H4 (cell line): ENCODE results near the gene FKBP5. TPM values are rescaled to one million over a fixed set of nuclear protein-coding genes. Genes with fewer than 3 reads are reported as not detected.
"Not testable (repeated sequence)": the region's sequence is repeated elsewhere in the genome, so short reads cannot be mapped to it uniquely, and the experiment has no call there.

Experiments
- DNase-seq: peaks from one replicate; pipeline ENCODE4 v3.0.0-alpha.2; 2015; ENCODE audit warnings: low spot score
- total RNA-seq: library from RNA; depleted of rRNA; stranded (reverse); fragments of >200 nt; shearing (Covaris generic); gene quantifications from 2 replicates; pipeline ENCODE4 v1.2.3, GENCODE V29; 2014

FKBP5 gene
- total RNA-seq, 1 experiment from 2014 or later = 3.4 TPM

GRCh38 chr6:35613762-35614161 lies 75.0 kb downstream of the FKBP5 start:
- no peak for DNase-seq

GRCh38 chr6:35611240-35611639 lies 77.5 kb downstream of the FKBP5 start:
- no peak for DNase-seq

- no peak for DNase-seq
These were observed 77.9 kb downstream of the FKBP5 start for GRCh38 chr6:35610830-35611229.

- DNase-seq = no peak
These were observed 79.1 kb downstream of the FKBP5 start for GRCh38 chr6:35609588-35609987.

GRCh38 chr6:35607517-35608233 lies 81.0 kb downstream of the FKBP5 start:
- DNase-seq = no peak

GRCh38 chr6:35605600-35605999 lies 83.1 kb downstream of the FKBP5 start:
- no peak for DNase-seq

- no peak for DNase-seq
These were observed 85.2 kb downstream of the FKBP5 start for GRCh38 chr6:35603326-35604202.

GRCh38 chr6:35602133-35602946 lies 86.4 kb downstream of the FKBP5 start:
- DNase-seq = no peak

GRCh38 chr6:35601331-35602132 lies 87.2 kb downstream of the FKBP5 start:
- peak; percentile 81 for DNase-seq

- DNase-seq = no peak
These were observed 88.0 kb downstream of the FKBP5 start for GRCh38 chr6:35600659-35601125.

GRCh38 chr6:35599761-35600658 lies 88.7 kb downstream of the FKBP5 start:
- no peak for DNase-seq

GRCh38 chr6:35598621-35599020 lies 90.1 kb downstream of the FKBP5 start:
- DNase-seq = not testable (repeated sequence)

GRCh38 chr6:35596448-35597442 lies 92.0 kb downstream of the FKBP5 start:
- DNase-seq = peak; percentile 51

- DNase-seq = no peak
These were observed 94.1 kb downstream of the FKBP5 start for GRCh38 chr6:35594503-35595186.

GRCh38 chr6:35592178-35592577 lies 96.5 kb downstream of the FKBP5 start:
- no peak for DNase-seq

- DNase-seq = no peak
These were observed 98.1 kb downstream of the FKBP5 start for GRCh38 chr6:35590622-35591066.

GRCh38 chr6:35589904-35590303 lies 98.8 kb downstream of the FKBP5 start:
- no peak for DNase-seq

GRCh38 chr6:35589201-35589739 lies 99.4 kb downstream of the FKBP5 start:
- DNase-seq = no peak
